C1 segment of cervical spinal cord (tissue), 14 donors: Measurements from ENCODE around the gene ITGA11.
"Not testable (repeated sequence)": the region's sequence is repeated elsewhere in the genome, so short reads cannot be mapped to it uniquely, and the experiment has no call there.

Source experiments
- DNase-seq, 14 donors: peaks; one replicate each; lab custom pipeline; 2025; lab: John Stamatoyannopoulos, UW

Gene ITGA11

GRCh38 chr15:68424754-68425390, 7.1 kb downstream of the ITGA11 start:
- DNase-seq, result no peak

GRCh38 chr15:68423359-68424296, 8.3 kb downstream of the ITGA11 start:
- no peak for DNase-seq

- DNase-seq, result not testable (repeated sequence)
Measured at GRCh38 chr15:68422403-68423145, 9.4 kb downstream of the ITGA11 start.

GRCh38 chr15:68421798-68422402, 10.1 kb downstream of the ITGA11 start:
- DNase-seq, result no peak

- no peak for DNase-seq
Measured at GRCh38 chr15:68421115-68421551, 10.8 kb downstream of the ITGA11 start.

- DNase-seq, result no peak
Measured at GRCh38 chr15:68420186-68420684, 11.7 kb downstream of the ITGA11 start.

GRCh38 chr15:68419301-68420175, 12.4 kb downstream of the ITGA11 start:
- DNase-seq, result no peak

- no peak for DNase-seq
Measured at GRCh38 chr15:68418611-68419161, 13.3 kb downstream of the ITGA11 start.

- no peak for DNase-seq
Measured at GRCh38 chr15:68417897-68418296, 14.1 kb downstream of the ITGA11 start.

- no peak for DNase-seq
Measured at GRCh38 chr15:68417051-68417450, 14.9 kb downstream of the ITGA11 start.

- no peak for DNase-seq
Measured at GRCh38 chr15:68416158-68416535, 15.8 kb downstream of the ITGA11 start.

GRCh38 chr15:68415501-68416157, 16.3 kb downstream of the ITGA11 start:
- no peak for DNase-seq

- no peak for DNase-seq
Measured at GRCh38 chr15:68415061-68415460, 16.9 kb downstream of the ITGA11 start.

- DNase-seq, result no peak
Measured at GRCh38 chr15:68414591-68414990, 17.4 kb downstream of the ITGA11 start.

- no peak for DNase-seq
Measured at GRCh38 chr15:68414206-68414555, 17.8 kb downstream of the ITGA11 start.

- no peak for DNase-seq
Measured at GRCh38 chr15:68413363-68414205, 18.4 kb downstream of the ITGA11 start.

GRCh38 chr15:68412218-68412617, 19.7 kb downstream of the ITGA11 start:
- no peak for DNase-seq

- no peak for DNase-seq
Measured at GRCh38 chr15:68411735-68412134, 20.2 kb downstream of the ITGA11 start.

- no peak for DNase-seq
Measured at GRCh38 chr15:68411343-68411675, 20.7 kb downstream of the ITGA11 start.
